Endothelial cell of umbilical vein (primary cell): ENCODE measurements around the gene ZDHHC19.

Source experiments
- CTCF ChIP-seq, 2 donors: IDR thresholded peaks; 1 replicate in 1 of 2; 2 replicates in 1 of 2; pipeline ENCODE4 v1.5.1; 2011; ENCODE audit warnings: low read length in 2 of 2, mild to moderate bottlenecking in 2 of 2, moderate library complexity in 2 of 2, control low read depth in 1 of 2, inconsistent platforms in 1 of 2, low read depth in 1 of 2; ENCODE audit not compliant: insufficient read depth in 1 of 2; ENCODE audit errors: extremely low read depth in 1 of 2
- EZH2 ChIP-seq: IDR thresholded peaks from 2 replicates; pipeline ENCODE4 v1.6.1; 2012; ENCODE audit warnings: borderline replicate concordance, low read depth, mild to moderate bottlenecking, moderate library complexity, low read length, inconsistent platforms; ENCODE audit not compliant: severe bottlenecking
- GATA2 ChIP-seq: IDR thresholded peaks from 2 replicates; pipeline ENCODE4 v1.7.0; 2011; ENCODE audit warnings: low read depth, mild to moderate bottlenecking, moderate library complexity, mixed read lengths, low read length; ENCODE audit not compliant: insufficient read length, insufficient read depth
- JUN ChIP-seq: IDR thresholded peaks from 2 replicates; pipeline ENCODE4 v1.6.1; 2011; ENCODE audit warnings: borderline replicate concordance, low read depth; ENCODE audit not compliant: insufficient read length, insufficient read depth
- MYC ChIP-seq: IDR thresholded peaks from one replicate; pipeline ENCODE4 v1.6.1; 2011; ENCODE audit warnings: mild to moderate bottlenecking, low read depth, low read length
- POLR2A ChIP-seq: IDR thresholded peaks from 2 replicates; pipeline ENCODE4 v1.6.1; 2012; ENCODE audit warnings: low read depth, mild to moderate bottlenecking, control low read depth, low read length
- POLR2AphosphoS5 ChIP-seq: IDR thresholded peaks from 2 replicates; pipeline ENCODE4 v1.6.1; 2012; ENCODE audit warnings: low read depth, mild to moderate bottlenecking, control low read depth, low read length, moderate library complexity; ENCODE audit not compliant: insufficient read depth

GRCh38 chr3:196208942-196209695 lies 2.1 kb downstream of the ZDHHC19 start:
- no peak for TF ChIP-seq CTCF (IDR thresholded peaks at IDR 0.05; ENCODE audit: extremely low read depth in 1 of 2, insufficient read depth in 1 of 2, low read depth in 1 of 2, low read length in 2 of 2)
- TF ChIP-seq MYC = no peak
- TF ChIP-seq GATA2 = no peak
- no peak for TF ChIP-seq POLR2A
- TF ChIP-seq POLR2AphosphoS5 = no peak
- no peak for TF ChIP-seq EZH2
- no peak for TF ChIP-seq JUN
